GM18868 (cell line): ENCODE measurements around the gene MOB1A.
"Not testable (repeated sequence)": the region's sequence is repeated elsewhere in the genome, so short reads cannot be mapped to it uniquely, and the experiment has no call there.

Experiments used
- ATAC-seq: cut with Tn5 transposase; IDR thresholded peaks from one replicate; pipeline ENCODE4 v1.9.1; 2021; ENCODE audit warnings: mild to moderate bottlenecking, moderate library complexity; ENCODE audit not compliant: unreplicated experiment

The MOB1A gene

GRCh38 chr2:74199275-74199701, 20.6 kb upstream of the MOB1A start:
- no peak for ATAC-seq

GRCh38 chr2:74198461-74199274, 20.0 kb upstream of the MOB1A start, which contains the start of gene MTHFD2:
Gene MTHFD2, plus strand, starts transcription at chr2:74198615. Its CDS starts 27 bp downstream, at chr2:74198642.
- peak; percentile 88 for ATAC-seq

- ATAC-seq, result no peak
Measured at GRCh38 chr2:74198023-74198460, 19.4 kb upstream of the MOB1A start.

- ATAC-seq, result no peak
Measured at GRCh38 chr2:74197049-74197448, 18.4 kb upstream of the MOB1A start.

- no peak for ATAC-seq
Measured at GRCh38 chr2:74194799-74195198, 16.1 kb upstream of the MOB1A start.

GRCh38 chr2:74191596-74192380, 13.1 kb upstream of the MOB1A start:
- ATAC-seq, result no peak

- no peak for ATAC-seq
Measured at GRCh38 chr2:74188696-74189095, 10.0 kb upstream of the MOB1A start.

GRCh38 chr2:74188018-74188601, 9.4 kb upstream of the MOB1A start:
- ATAC-seq, result no peak

- not testable (repeated sequence) for ATAC-seq
Measured at GRCh38 chr2:74186706-74187105, 8.0 kb upstream of the MOB1A start.

GRCh38 chr2:74186038-74186437, 7.4 kb upstream of the MOB1A start:
- peak; percentile 71 for ATAC-seq

GRCh38 chr2:74183878-74184277, 5.2 kb upstream of the MOB1A start:
- ATAC-seq, result no peak

- ATAC-seq, result peak; percentile 35
Measured at GRCh38 chr2:74181739-74182138, 3.1 kb upstream of the MOB1A start.

- peak; percentile 7 for ATAC-seq
Measured at GRCh38 chr2:74179063-74179865, 585 bp upstream of the MOB1A start.

- ATAC-seq, result no peak
Measured at GRCh38 chr2:74177696-74178095, 983 bp downstream of the MOB1A start.

GRCh38 chr2:74174909-74175308, 3.8 kb downstream of the MOB1A start:
- ATAC-seq, result no peak

- peak; percentile 93 for ATAC-seq
Measured at GRCh38 chr2:74168739-74169138, 9.9 kb downstream of the MOB1A start.

GRCh38 chr2:74164761-74165160, 13.9 kb downstream of the MOB1A start:
- no peak for ATAC-seq

- no peak for ATAC-seq
Measured at GRCh38 chr2:74162951-74163350, 15.7 kb downstream of the MOB1A start.

- ATAC-seq, result no peak
Measured at GRCh38 chr2:74155830-74156229, 22.8 kb downstream of the MOB1A start.

GRCh38 chr2:74152954-74153353, 25.7 kb downstream of the MOB1A start:
- no peak for ATAC-seq
